ENCODE results near the gene FREY1.

Gene FREY1

GRCh38 chr11:45933131-45933831 is 26.2 kb upstream of the FREY1 start:
- Mint-ChIP-seq H3K4me3 (no peak overlapping the region), H3K4me1 (ENCODE audit: low read depth) (peaks cover 24% of the 10 kb centered on the region), H3K27ac (no peak overlapping the region), H3K9me3 (no peaks in the 10 kb centered on the region), H3K27me3 (no peaks in the 10 kb centered on the region), H3K36me3 (ENCODE audit: low read depth) (peaks cover 53% of the 10 kb centered on the region)
- DNase-seq: no peak

- Mint-ChIP-seq H3K27ac (no peak overlapping the region), H3K27me3 (no peaks in the 10 kb centered on the region), H3K36me3 (ENCODE audit: low read depth) (peaks cover 46% of the 10 kb centered on the region), H3K9me3 (no peaks in the 10 kb centered on the region), H3K4me3 (no peak overlapping the region), H3K4me1 (ENCODE audit: low read depth) (peaks cover 28% of the 10 kb centered on the region)
- DNase-seq: no peak
Observed at GRCh38 chr11:45932217-45932616, 25.1 kb upstream of the FREY1 start.

GRCh38 chr11:45931739-45932138 is 24.7 kb upstream of the FREY1 start:
- Mint-ChIP-seq H3K27me3 (no peaks in the 10 kb centered on the region), H3K4me3 (no peak overlapping the region), H3K36me3 (ENCODE audit: low read depth) (peaks cover 42% of the 10 kb centered on the region), H3K9me3 (no peaks in the 10 kb centered on the region), H3K27ac (peak overlapping the region; percentile 35), H3K4me1 (ENCODE audit: low read depth) (peaks cover 32% of the 10 kb centered on the region)
- DNase-seq: no peak

GRCh38 chr11:45930951-45931570 is 24.0 kb upstream of the FREY1 start:
- H3K36me3 Mint-ChIP-seq (ENCODE audit: low read depth): peaks cover 37% of the 10 kb centered on the region

GRCh38 chr11:45930031-45930794 is 23.1 kb upstream of the FREY1 start:
- peak; percentile 60 for DNase-seq
- peaks cover 29% of the 10 kb centered on the region for H3K36me3 Mint-ChIP-seq (ENCODE audit: low read depth)
- no peaks in the 10 kb centered on the region for H3K9me3 Mint-ChIP-seq
- H3K27me3 Mint-ChIP-seq: no peaks in the 10 kb centered on the region
- H3K4me3 Mint-ChIP-seq: no peak overlapping the region
- peak overlapping the region; percentile 45 for H3K27ac Mint-ChIP-seq
- H3K4me1 Mint-ChIP-seq (ENCODE audit: low read depth): peaks cover 32% of the 10 kb centered on the region

More at GRCh38 chr11:45930951-45931570, 24.0 kb upstream of the FREY1 start:
- peaks cover 32% of the 10 kb centered on the region for H3K4me1 Mint-ChIP-seq (ENCODE audit: low read depth)
- no peaks in the 10 kb centered on the region for H3K9me3 Mint-ChIP-seq
- H3K4me3 Mint-ChIP-seq: no peak overlapping the region
- no peak for DNase-seq
- no peaks in the 10 kb centered on the region for H3K27me3 Mint-ChIP-seq
- H3K27ac Mint-ChIP-seq: peak overlapping the region; percentile 45

- H3K4me3 Mint-ChIP-seq: no peak overlapping the region
- peak; percentile 33 for DNase-seq
- H3K27ac Mint-ChIP-seq: peak overlapping the region; percentile 45
- no peaks in the 10 kb centered on the region for H3K27me3 Mint-ChIP-seq
- no peaks in the 10 kb centered on the region for H3K9me3 Mint-ChIP-seq
- peaks cover 22% of the 10 kb centered on the region for H3K36me3 Mint-ChIP-seq (ENCODE audit: low read depth)
- peaks cover 32% of the 10 kb centered on the region for H3K4me1 Mint-ChIP-seq (ENCODE audit: low read depth)
Observed at GRCh38 chr11:45929486-45930030, 22.5 kb upstream of the FREY1 start.

- DNase-seq: peak; percentile 29
- H3K27ac Mint-ChIP-seq: peak overlapping the region; percentile 17
- no peak overlapping the region for H3K4me3 Mint-ChIP-seq
- H3K9me3 Mint-ChIP-seq: no peaks in the 10 kb centered on the region
- peaks cover 15% of the 10 kb centered on the region for H3K36me3 Mint-ChIP-seq (ENCODE audit: low read depth)
- H3K4me1 Mint-ChIP-seq (ENCODE audit: low read depth): peaks cover 37% of the 10 kb centered on the region
- peaks cover 7% of the 10 kb centered on the region for H3K27me3 Mint-ChIP-seq
Observed at GRCh38 chr11:45928535-45929215, 21.6 kb upstream of the FREY1 start.

- Mint-ChIP-seq H3K27me3 (peaks cover 11% of the 10 kb centered on the region), H3K4me3 (no peak overlapping the region), H3K36me3 (ENCODE audit: low read depth) (peaks cover 10% of the 10 kb centered on the region), H3K4me1 (ENCODE audit: low read depth) (peaks cover 41% of the 10 kb centered on the region), H3K27ac (no peak overlapping the region), H3K9me3 (no peaks in the 10 kb centered on the region)
- DNase-seq: peak; percentile 27
Observed at GRCh38 chr11:45927684-45928413, 20.8 kb upstream of the FREY1 start.

GRCh38 chr11:45927332-45927683 is 20.2 kb upstream of the FREY1 start:
- peaks cover 8% of the 10 kb centered on the region for H3K36me3 Mint-ChIP-seq (ENCODE audit: low read depth)
- H3K27ac Mint-ChIP-seq: peak overlapping the region; percentile 29
- peaks cover 11% of the 10 kb centered on the region for H3K27me3 Mint-ChIP-seq
- peaks cover 41% of the 10 kb centered on the region for H3K4me1 Mint-ChIP-seq (ENCODE audit: low read depth)
- peak; percentile 28 for DNase-seq
- H3K4me3 Mint-ChIP-seq: no peak overlapping the region
- H3K9me3 Mint-ChIP-seq: no peaks in the 10 kb centered on the region

GRCh38 chr11:45926536-45927331 is 19.7 kb upstream of the FREY1 start:
- H3K9me3 Mint-ChIP-seq: no peaks in the 10 kb centered on the region
- H3K36me3 Mint-ChIP-seq (ENCODE audit: low read depth): peaks cover 3% of the 10 kb centered on the region
- peaks cover 11% of the 10 kb centered on the region for H3K27me3 Mint-ChIP-seq
- peaks cover 41% of the 10 kb centered on the region for H3K4me1 Mint-ChIP-seq (ENCODE audit: low read depth)
- no peak for DNase-seq
- no peak overlapping the region for H3K4me3 Mint-ChIP-seq
- peak overlapping the region; percentile 29 for H3K27ac Mint-ChIP-seq

- Mint-ChIP-seq H3K27me3 (peaks cover 16% of the 10 kb centered on the region), H3K36me3 (ENCODE audit: low read depth) (no peaks in the 10 kb centered on the region), H3K4me3 (no peak overlapping the region), H3K9me3 (no peaks in the 10 kb centered on the region), H3K4me1 (ENCODE audit: low read depth) (peaks cover 38% of the 10 kb centered on the region), H3K27ac (no peak overlapping the region)
- no peak for DNase-seq
Observed at GRCh38 chr11:45926001-45926401, 18.9 kb upstream of the FREY1 start.

- H3K9me3 Mint-ChIP-seq: no peaks in the 10 kb centered on the region
- no peak for DNase-seq
- H3K4me1 Mint-ChIP-seq (ENCODE audit: low read depth): peaks cover 34% of the 10 kb centered on the region
- H3K27me3 Mint-ChIP-seq: peaks cover 16% of the 10 kb centered on the region
- H3K4me3 Mint-ChIP-seq: no peak overlapping the region
- no peaks in the 10 kb centered on the region for H3K36me3 Mint-ChIP-seq (ENCODE audit: low read depth)
- no peak overlapping the region for H3K27ac Mint-ChIP-seq
Observed at GRCh38 chr11:45925550-45925949, 18.5 kb upstream of the FREY1 start.

- H3K36me3 Mint-ChIP-seq (ENCODE audit: low read depth): no peaks in the 10 kb centered on the region
- H3K27ac Mint-ChIP-seq: no peak overlapping the region
- no peak for DNase-seq
- H3K4me3 Mint-ChIP-seq: no peak overlapping the region
- H3K9me3 Mint-ChIP-seq: no peaks in the 10 kb centered on the region
- H3K27me3 Mint-ChIP-seq: peaks cover 16% of the 10 kb centered on the region
- H3K4me1 Mint-ChIP-seq (ENCODE audit: low read depth): peaks cover 28% of the 10 kb centered on the region
Observed at GRCh38 chr11:45924927-45925326, 17.9 kb upstream of the FREY1 start.

Data from activated T-cell treated with anti-CD3 and anti-CD28 coated beads, Interleukin-2, amount 50 U/mL, for 24 hours (primary cell).